Mesenchymal stem cell (in vitro differentiated cells and primary cell): ENCODE measurements around the gene ERCC1.

Experiments
- DNase-seq: peaks from one replicate; pipeline ENCODE4 v3.0.0-alpha.2; 2013
- H2AFZ ChIP-seq: one replicate; pipeline ENCODE4 v1.6.1; 2013; ENCODE audit warnings: low read depth, mild to moderate bottlenecking, control low read depth, inconsistent platforms, low read length, moderate library complexity
- H2AK5ac ChIP-seq: 2 replicates; pipeline ENCODE4 v1.6.1; 2013; ENCODE audit warnings: low read length, moderate library complexity, mild to moderate bottlenecking, inconsistent platforms; ENCODE audit not compliant: severe bottlenecking
- H2BK120ac ChIP-seq: one replicate; pipeline ENCODE4 v1.6.1; 2013; ENCODE audit warnings: low read depth, mild to moderate bottlenecking, inconsistent platforms, low read length, moderate library complexity
- H2BK12ac ChIP-seq, 2 experiments: one replicate each; pipeline ENCODE4 v1.6.1; 2013; ENCODE audit warnings: inconsistent platforms in 2 of 2, low read length in 2 of 2, mild to moderate bottlenecking in 2 of 2, moderate library complexity in 2 of 2, control low read depth in 1 of 2
- H2BK15ac ChIP-seq: one replicate; pipeline ENCODE4 v1.6.1; 2013; ENCODE audit warnings: mild to moderate bottlenecking, low read depth, inconsistent platforms; ENCODE audit not compliant: poor library complexity, severe bottlenecking
- H2BK5ac ChIP-seq: 2 replicates; pipeline ENCODE4 v1.6.1; 2013; ENCODE audit warnings: low read depth, mild to moderate bottlenecking, low read length, control low read depth, inconsistent platforms; ENCODE audit not compliant: poor library complexity, severe bottlenecking
- H3K14ac ChIP-seq, 2 experiments: one replicate each; pipeline ENCODE4 v1.6.1; 2013; ENCODE audit warnings: inconsistent platforms in 2 of 2, low read length in 2 of 2, control low read depth in 1 of 2, mild to moderate bottlenecking in 1 of 2, moderate library complexity in 1 of 2
- H3K18ac ChIP-seq, 2 experiments: one replicate each; pipeline ENCODE4 v1.6.1; 2013; ENCODE audit warnings: inconsistent platforms in 2 of 2, low read length in 2 of 2, control low read depth in 1 of 2, low read depth in 1 of 2, mild to moderate bottlenecking in 1 of 2
- H3K23ac ChIP-seq, 2 experiments: one replicate each; pipeline ENCODE4 v1.6.1; 2013; ENCODE audit warnings: inconsistent platforms in 2 of 2, low read length in 2 of 2, mild to moderate bottlenecking in 2 of 2, moderate library complexity in 2 of 2, control low read depth in 1 of 2
- H3K27ac ChIP-seq: 2 replicates; pipeline ENCODE4 v1.5.1; 2013; ENCODE audit warnings: mild to moderate bottlenecking, moderate library complexity, low read length, control low read depth, inconsistent platforms; ENCODE audit not compliant: poor library complexity, severe bottlenecking
- H3K27me3 ChIP-seq, 2 experiments: 2 replicates each; pipeline versions ENCODE4 v1.6.1 to v1.7.0; 2013; ENCODE audit warnings: low read length in 2 of 2, mild to moderate bottlenecking in 2 of 2, moderate library complexity in 2 of 2, control low read depth in 1 of 2, inconsistent platforms in 1 of 2; ENCODE audit not compliant: control insufficient read depth in 1 of 2, insufficient read depth in 1 of 2
- H3K36me3 ChIP-seq, 2 experiments: 2 replicates each; pipeline versions ENCODE4 v1.6.1 to v1.7.0; 2013; ENCODE audit warnings: low read length in 2 of 2, control low read depth in 1 of 2, inconsistent platforms in 1 of 2, low read depth in 1 of 2, mild to moderate bottlenecking in 1 of 2; ENCODE audit not compliant: insufficient read depth in 2 of 2, control insufficient read depth in 1 of 2
- H3K4ac ChIP-seq, 2 experiments: one replicate each; pipeline ENCODE4 v1.6.1; 2013; ENCODE audit warnings: inconsistent platforms in 2 of 2, low read length in 2 of 2, mild to moderate bottlenecking in 2 of 2, moderate library complexity in 2 of 2, control low read depth in 1 of 2, low read depth in 1 of 2
- H3K4me1 ChIP-seq: 2 replicates; pipeline ENCODE4 v1.6.1; 2013; ENCODE audit warnings: low read depth, low read length, control low read depth; ENCODE audit not compliant: control insufficient read depth, insufficient read depth
- H3K4me2 ChIP-seq: 2 replicates; pipeline ENCODE4 v1.6.1; 2013; ENCODE audit warnings: low read length, mild to moderate bottlenecking, inconsistent platforms; ENCODE audit not compliant: poor library complexity, severe bottlenecking
- H3K4me3 ChIP-seq, 2 experiments: 2 replicates each; pipeline versions ENCODE4 v1.5.1 to v1.7.0; 2013; ENCODE audit warnings: low read length in 2 of 2, mild to moderate bottlenecking in 2 of 2, control low read depth in 1 of 2, low read depth in 1 of 2; ENCODE audit not compliant: insufficient read depth in 1 of 2
- H3K79me1 ChIP-seq: replicated peaks from 2 replicates; pipeline ENCODE4 v1.6.1; 2013; ENCODE audit warnings: mild to moderate bottlenecking, control low read depth, low read length, inconsistent platforms; ENCODE audit not compliant: poor library complexity, severe bottlenecking
- H3K9ac ChIP-seq: 2 replicates; pipeline ENCODE4 v1.7.0; 2013; ENCODE audit warnings: mild to moderate bottlenecking, low read length, moderate library complexity
- H3K9me3 ChIP-seq: 2 replicates; pipeline ENCODE4 v1.7.0; 2013; ENCODE audit warnings: mild to moderate bottlenecking, low read length; ENCODE audit not compliant: control insufficient read depth
- H4K8ac ChIP-seq: one replicate; pipeline ENCODE4 v1.6.1; 2013; ENCODE audit warnings: inconsistent platforms, mild to moderate bottlenecking, low read length, moderate library complexity
- H4K91ac ChIP-seq: one replicate; pipeline ENCODE4 v1.6.1; 2013; ENCODE audit warnings: mild to moderate bottlenecking, low read length, inconsistent platforms
- WGBS: methylation state at CpG from one replicate; pipeline ENCODE4 v1.1.7; 2013; ENCODE audit warnings: mixed read lengths; 5-methylcytosine and 5-hydroxymethylcytosine counted together

The ERCC1 gene

DNA sequence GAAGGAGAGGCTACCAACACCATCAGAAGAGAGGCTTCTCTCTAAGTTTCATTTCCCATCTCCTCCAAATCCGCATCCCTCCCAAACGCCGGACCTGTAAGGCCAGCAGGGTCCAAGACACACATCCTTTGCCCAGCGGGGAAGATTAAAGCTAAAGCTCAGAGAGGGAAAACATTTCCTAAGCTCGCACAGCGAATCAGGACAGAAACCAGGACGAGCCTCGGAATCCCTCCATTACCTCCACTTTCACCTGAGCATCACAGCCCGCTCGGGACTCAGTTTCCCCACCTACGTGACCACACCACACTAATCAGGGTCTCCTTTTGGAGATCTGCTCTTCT lies 43.4 kb upstream of the ERCC1 start:
- H2BK15ac ChIP-seq, result no peak overlapping the region
- H4K8ac ChIP-seq, result peak overlapping the region; percentile 81
- H3K27me3 ChIP-seq, result peaks cover 0 to 15% of the 10 kb centered on the region in 2 experiments
- no peaks in the 10 kb centered on the region for H3K9me3 ChIP-seq
- H2AFZ ChIP-seq, result peak overlapping the region; percentile 30
- no peaks in the 10 kb centered on the region for H3K79me1 ChIP-seq
- no peak overlapping the region for H3K14ac ChIP-seq
- H3K27ac ChIP-seq, result no peak overlapping the region
- peaks cover 0 to 3% of the 10 kb centered on the region in 2 experiments for H3K36me3 ChIP-seq
- no peak overlapping the region for H3K4ac ChIP-seq
- no peak overlapping the region for H2AK5ac ChIP-seq
- H3K9ac ChIP-seq, result peak overlapping the region; percentile 99
- H3K4me1 ChIP-seq, result peaks cover 28% of the 10 kb centered on the region
- H2BK120ac ChIP-seq, result no peak overlapping the region
- WGBS, result 3% methylated on average over 11 of the region's 11 CpGs
- no peak overlapping the region for H2BK12ac ChIP-seq
- peak overlapping the region; percentile 100 for H3K4me2 ChIP-seq
- H3K18ac ChIP-seq, result peak overlapping the region in 1 of 2 experiments; percentile 60
- no peak overlapping the region for H2BK5ac ChIP-seq
- no peak overlapping the region for H3K23ac ChIP-seq
- H3K4me3 ChIP-seq, result peak overlapping the region; percentile 54 to 99
- peak; percentile 60 for DNase-seq
- no peak overlapping the region for H4K91ac ChIP-seq

DNA sequence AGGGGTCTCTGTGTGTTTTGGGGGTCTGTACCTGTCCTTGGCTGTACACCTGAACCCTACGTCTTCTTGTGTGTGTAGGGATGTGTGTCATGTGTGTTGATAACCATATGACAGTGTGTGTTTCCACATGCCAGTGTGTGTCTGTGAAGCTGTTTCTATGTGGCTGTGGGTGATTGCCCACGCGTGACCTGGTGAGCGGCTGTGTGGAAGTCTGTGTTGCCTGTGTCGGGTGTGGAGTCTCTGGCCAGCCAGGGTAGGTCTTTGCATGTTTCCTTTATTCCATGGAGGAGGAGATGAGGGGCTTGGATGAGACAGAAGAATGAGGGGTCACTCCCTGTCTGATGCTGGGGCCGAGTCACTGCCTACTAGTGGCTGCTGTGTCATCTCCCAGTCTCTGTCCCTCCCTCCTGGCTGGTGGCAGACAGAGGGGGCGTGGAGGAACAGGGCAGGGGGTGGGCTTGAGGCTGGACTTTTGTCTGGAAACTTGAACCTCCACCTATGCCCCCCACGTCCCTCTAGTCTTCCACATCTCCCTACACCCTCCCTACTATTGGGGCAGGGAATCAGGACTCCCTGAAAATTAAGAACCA lies 41.2 kb upstream of the ERCC1 start:
- H3K4ac ChIP-seq, result no peak overlapping the region
- H2AFZ ChIP-seq, result no peak overlapping the region
- H3K4me1 ChIP-seq, result peaks cover 20% of the 10 kb centered on the region
- no peak overlapping the region for H3K14ac ChIP-seq
- no peak overlapping the region for H2AK5ac ChIP-seq
- no peak overlapping the region for H2BK120ac ChIP-seq
- H3K4me3 ChIP-seq, result no peak overlapping the region
- no peaks in the 10 kb centered on the region for H3K79me1 ChIP-seq
- no peak overlapping the region for H4K91ac ChIP-seq
- H2BK5ac ChIP-seq, result no peak overlapping the region
- peaks cover 0 to 13% of the 10 kb centered on the region in 2 experiments for H3K27me3 ChIP-seq
- H3K23ac ChIP-seq, result no peak overlapping the region
- H4K8ac ChIP-seq, result no peak overlapping the region
- H3K9ac ChIP-seq, result peak overlapping the region; percentile 2
- 63% methylated on average over 7 of the region's 8 CpGs for WGBS
- no peak overlapping the region for H3K4me2 ChIP-seq
- H2BK12ac ChIP-seq, result no peak overlapping the region
- H3K36me3 ChIP-seq, result no peaks in the 10 kb centered on the region
- no peak overlapping the region for H2BK15ac ChIP-seq
- H3K9me3 ChIP-seq, result no peaks in the 10 kb centered on the region
- DNase-seq, result peak; percentile 54
- no peak overlapping the region for H3K27ac ChIP-seq
- H3K18ac ChIP-seq, result no peak overlapping the region

DNA sequence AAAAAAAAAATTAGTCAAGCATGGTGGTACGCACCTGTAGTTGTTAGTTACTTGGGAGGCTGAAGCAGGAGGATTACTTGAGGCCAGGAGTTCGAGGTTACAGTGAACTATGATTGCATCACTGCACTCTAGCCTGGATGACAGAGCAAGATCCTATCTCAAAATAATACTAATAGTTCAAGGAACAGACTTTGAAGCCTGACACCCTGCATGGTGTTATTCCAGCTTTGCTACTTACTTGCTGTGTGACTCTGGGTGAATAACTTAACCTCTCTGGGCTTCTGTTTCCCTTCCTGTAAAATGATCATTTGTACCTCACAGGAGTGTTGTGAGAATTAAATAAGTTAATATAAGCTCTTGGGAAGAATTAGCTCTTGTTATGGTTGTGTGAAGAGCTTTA lies 40.6 kb upstream of the ERCC1 start:
- H3K9me3 ChIP-seq, result no peaks in the 10 kb centered on the region
- no peak overlapping the region for H3K27ac ChIP-seq
- no peak overlapping the region for H2AFZ ChIP-seq
- peaks cover 16% of the 10 kb centered on the region for H3K4me1 ChIP-seq
- no peak overlapping the region for H3K4me3 ChIP-seq
- H2BK12ac ChIP-seq, result no peak overlapping the region
- H2BK120ac ChIP-seq, result no peak overlapping the region
- H3K27me3 ChIP-seq, result peaks cover 0 to 13% of the 10 kb centered on the region in 2 experiments
- H2BK15ac ChIP-seq, result no peak overlapping the region
- no peak overlapping the region for H3K4me2 ChIP-seq
- H2AK5ac ChIP-seq, result no peak overlapping the region
- H3K79me1 ChIP-seq, result no peaks in the 10 kb centered on the region
- no peak overlapping the region for H3K18ac ChIP-seq
- H2BK5ac ChIP-seq, result no peak overlapping the region
- no peak overlapping the region for H4K91ac ChIP-seq
- DNase-seq, result no peak
- no peak overlapping the region for H3K4ac ChIP-seq
- 90% methylated on average over 2 of the region's 2 CpGs for WGBS
- H3K9ac ChIP-seq, result no peak overlapping the region
- H3K36me3 ChIP-seq, result no peaks in the 10 kb centered on the region
- H4K8ac ChIP-seq, result no peak overlapping the region
- no peak overlapping the region for H3K23ac ChIP-seq
- H3K14ac ChIP-seq, result no peak overlapping the region

DNA sequence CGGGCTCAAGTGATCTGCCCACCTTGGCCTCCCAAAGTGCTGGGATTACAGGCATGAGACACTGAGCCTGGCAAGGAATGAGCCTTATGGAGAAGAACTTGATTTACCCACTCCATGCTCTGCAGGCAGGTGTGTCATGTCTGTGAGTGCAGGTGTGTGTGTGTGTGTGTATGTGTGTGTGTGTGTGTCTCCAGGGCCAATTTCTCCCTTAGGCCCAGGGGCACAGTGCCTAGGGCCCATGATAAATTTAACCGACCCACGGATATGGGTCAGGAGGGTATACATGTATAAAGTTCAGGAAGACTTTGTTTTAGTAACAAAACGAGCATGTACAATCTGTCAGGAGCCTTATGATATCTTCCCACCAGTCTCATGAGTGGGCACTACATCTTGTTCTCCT lies 39.5 kb upstream of the ERCC1 start:
- H2BK12ac ChIP-seq, result no peak overlapping the region
- H2AK5ac ChIP-seq, result no peak overlapping the region
- H3K4ac ChIP-seq, result no peak overlapping the region
- H3K9me3 ChIP-seq, result no peaks in the 10 kb centered on the region
- no peak overlapping the region for H4K8ac ChIP-seq
- no peaks in the 10 kb centered on the region for H3K36me3 ChIP-seq
- WGBS, result 87% methylated on average over 4 of the region's 4 CpGs
- no peaks in the 10 kb centered on the region for H3K79me1 ChIP-seq
- H3K9ac ChIP-seq, result no peak overlapping the region
- H3K14ac ChIP-seq, result no peak overlapping the region
- no peak overlapping the region for H3K23ac ChIP-seq
- no peak overlapping the region for H3K4me3 ChIP-seq
- DNase-seq, result no peak
- no peak overlapping the region for H2BK120ac ChIP-seq
- H3K27ac ChIP-seq, result no peak overlapping the region
- H3K4me1 ChIP-seq, result peaks cover 14% of the 10 kb centered on the region
- no peak overlapping the region for H4K91ac ChIP-seq
- H2BK5ac ChIP-seq, result no peak overlapping the region
- H3K18ac ChIP-seq, result no peak overlapping the region
- H3K4me2 ChIP-seq, result no peak overlapping the region
- H3K27me3 ChIP-seq, result peaks cover 0 to 13% of the 10 kb centered on the region in 2 experiments
- H2BK15ac ChIP-seq, result no peak overlapping the region
- H2AFZ ChIP-seq, result no peak overlapping the region
